ENCODE data around the gene HAPLN1.

- no peak for TF ChIP-seq CTCF (IDR thresholded peaks at IDR 0.05)
- no peak for TF ChIP-seq POLR2A (IDR thresholded peaks at IDR 0.05)
Measured at GRCh38 chr5:83764101-83764500, 43.4 kb upstream of the HAPLN1 start.
